Measurements from ENCODE around the gene DLG2.

Gene DLG2

DNA sequence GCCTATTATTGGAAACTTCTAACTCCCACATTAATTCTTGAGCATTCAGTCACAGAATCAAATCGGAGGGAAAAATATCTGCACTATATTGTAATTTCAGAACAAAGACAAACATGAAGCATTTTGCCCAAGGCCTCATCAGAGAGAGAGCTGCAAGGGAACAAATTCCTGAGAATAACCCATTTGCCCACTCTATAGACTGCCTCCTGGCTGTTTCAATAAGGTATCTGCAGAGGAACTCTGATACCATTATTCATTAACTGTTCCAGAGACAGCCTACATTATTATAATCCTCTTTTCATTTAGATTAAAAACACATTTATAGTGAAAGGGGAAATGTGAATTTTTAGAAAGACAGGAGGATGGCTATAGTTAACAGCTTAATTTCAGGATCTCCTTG, 663.9 kb downstream of the DLG2 start:
- no peak for DNase-seq

DNA sequence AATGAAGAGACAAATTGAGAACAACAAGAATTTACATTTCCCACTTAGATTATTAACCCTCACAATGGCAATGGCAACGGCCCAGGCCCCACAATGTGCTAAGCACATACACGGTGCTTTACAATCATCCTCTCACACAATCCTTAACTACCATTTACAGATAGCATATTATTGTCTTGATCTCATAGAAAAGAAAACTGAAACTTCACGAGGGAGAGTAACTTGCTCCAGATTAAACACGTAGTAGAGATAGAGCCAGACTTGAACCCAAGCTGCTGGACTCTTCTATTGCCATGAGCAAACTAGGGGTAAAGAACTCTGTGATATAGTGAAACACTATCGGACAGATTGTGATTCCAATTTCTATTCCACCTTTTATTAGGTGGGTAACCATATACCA, 665.1 kb downstream of the DLG2 start:
- no peak for DNase-seq

DNA sequence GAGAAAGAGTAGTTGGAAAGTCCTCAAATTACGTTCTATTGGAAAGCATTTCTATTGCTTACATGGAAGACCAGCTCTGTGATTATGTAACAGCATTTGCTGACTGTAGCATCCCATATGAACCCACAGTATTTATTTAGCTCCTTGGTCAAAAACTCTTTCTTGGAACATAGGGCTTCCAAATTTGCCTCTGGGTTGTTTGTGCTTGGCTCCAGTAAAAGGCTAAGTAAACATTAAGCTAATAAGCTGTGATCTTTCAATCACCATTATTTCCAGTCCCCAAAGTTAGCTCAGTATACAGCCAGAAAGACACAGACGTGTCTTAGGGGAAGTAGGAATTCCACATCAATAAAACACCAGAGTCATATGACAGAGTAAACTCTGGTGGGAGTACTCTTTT, 668.8 kb downstream of the DLG2 start:
- no peak for DNase-seq

DNA sequence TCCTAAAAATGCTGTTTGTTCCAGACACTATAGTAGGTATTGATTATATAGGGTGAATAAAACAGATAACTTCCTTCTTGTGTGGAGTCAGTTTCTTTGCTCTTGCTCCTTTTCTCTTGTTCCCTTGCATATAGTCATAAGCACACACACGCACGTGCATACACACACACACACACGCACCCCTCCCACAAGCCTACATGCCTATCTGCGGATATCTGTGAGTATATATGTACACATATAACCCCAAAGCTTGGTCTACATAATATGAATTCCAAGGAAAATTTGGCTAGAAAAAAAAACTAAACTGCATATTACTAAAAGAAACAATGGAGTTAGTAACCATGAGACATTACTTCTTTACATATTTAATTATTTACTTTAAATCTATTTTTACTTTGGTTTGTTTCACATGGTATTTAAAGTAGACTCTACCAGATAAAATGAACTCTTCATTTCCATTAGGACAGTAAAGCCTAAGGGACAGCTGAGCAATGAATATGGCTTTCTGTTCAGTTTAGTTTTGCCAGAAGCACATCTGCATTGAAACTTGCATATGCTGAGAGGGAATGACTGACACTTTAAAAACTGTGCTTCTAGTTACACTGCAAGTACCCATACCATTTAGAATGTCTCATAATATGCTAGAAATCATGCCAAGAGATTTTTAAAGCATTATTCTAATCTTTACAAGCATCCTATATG, 676.4 kb downstream of the DLG2 start:
- no peak for DNase-seq

DNA sequence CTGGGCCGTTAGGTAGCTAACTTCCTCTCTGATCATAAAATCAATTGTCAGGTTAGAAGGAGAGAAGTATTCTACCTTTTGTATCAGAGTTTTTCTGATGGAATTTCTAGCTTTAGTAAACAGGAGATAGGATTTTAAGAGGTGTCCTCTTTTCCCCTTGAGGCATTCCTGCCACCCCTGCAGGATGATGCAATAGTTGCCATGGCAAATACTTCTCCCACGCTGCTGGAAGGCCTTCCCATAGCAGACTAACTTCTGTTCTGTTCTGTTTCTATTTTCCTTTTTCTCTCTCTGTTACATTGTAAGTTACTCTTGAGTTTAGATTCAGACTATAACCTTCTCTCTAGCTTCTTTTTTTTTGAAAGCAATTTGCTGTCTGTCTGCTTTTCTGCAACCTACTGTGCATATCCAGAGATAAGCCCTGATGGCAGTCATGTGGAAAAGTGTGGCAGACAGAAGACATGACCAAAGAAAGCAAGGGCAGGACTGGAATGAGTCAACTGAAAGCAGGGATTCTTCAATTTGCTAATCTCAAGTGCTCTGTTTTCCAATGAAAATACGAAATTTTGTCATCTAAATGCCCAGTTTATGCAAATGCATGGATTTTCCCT, 679.1 kb downstream of the DLG2 start:
- no peak for DNase-seq

DNA sequence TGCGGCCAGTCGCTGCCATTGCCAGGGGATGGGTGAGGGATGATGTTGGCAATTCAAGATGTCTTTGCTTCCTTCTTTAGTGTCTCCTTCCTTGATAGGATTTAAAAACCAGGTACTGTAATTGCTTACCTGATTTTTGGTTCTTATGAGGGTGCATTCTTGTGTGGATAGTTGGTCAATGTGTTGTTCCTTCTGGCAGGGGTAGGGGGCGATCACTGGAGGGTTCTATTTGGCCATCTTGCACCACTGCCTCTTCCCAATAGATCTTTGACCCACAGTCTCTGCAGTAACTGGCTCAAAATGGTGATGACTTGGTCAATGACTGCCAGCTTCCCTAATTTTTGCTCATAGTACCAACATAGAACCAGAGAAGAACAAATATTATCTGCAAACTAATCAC, 680.1 kb downstream of the DLG2 start:
- no peak for DNase-seq

DNA sequence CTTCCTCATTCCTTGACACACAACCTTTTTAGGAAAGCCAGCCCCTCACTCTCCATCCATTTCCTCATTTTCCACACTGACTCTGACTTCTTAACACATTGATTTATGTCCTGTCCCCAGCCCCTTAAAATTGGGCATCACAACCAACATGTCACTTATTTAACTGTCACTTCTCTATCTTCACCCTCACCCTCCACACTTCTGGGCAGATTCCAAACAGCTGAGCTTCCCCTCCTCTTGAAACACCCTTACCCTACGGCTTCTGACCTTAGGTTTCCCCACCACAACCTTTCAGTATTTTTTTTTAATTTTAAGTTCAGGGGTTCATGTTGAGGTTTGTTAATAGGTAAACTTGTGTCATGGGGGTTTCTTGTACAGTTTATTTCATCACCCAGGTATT, 696.3 kb downstream of the DLG2 start:
- no peak for DNase-seq

DNA sequence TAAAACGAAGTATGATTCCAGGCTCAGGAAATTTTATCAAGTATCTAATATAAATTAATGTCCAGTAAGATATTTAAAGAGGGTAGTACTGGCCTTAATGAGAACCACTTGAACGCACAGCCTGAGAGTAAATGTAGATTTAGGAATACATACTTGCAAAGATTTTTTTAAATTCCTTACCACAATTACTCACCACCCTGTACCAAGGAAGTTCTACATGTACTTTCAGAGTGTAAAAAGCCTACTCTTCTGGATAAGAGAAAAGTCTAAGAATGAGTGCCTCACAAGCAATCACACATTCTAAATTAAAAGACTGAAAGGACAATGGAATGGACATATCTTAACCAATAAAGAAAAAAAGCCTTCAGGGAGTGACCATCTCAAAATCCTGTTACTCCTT, 697.4 kb downstream of the DLG2 start:
- DNase-seq: no peak

DNA sequence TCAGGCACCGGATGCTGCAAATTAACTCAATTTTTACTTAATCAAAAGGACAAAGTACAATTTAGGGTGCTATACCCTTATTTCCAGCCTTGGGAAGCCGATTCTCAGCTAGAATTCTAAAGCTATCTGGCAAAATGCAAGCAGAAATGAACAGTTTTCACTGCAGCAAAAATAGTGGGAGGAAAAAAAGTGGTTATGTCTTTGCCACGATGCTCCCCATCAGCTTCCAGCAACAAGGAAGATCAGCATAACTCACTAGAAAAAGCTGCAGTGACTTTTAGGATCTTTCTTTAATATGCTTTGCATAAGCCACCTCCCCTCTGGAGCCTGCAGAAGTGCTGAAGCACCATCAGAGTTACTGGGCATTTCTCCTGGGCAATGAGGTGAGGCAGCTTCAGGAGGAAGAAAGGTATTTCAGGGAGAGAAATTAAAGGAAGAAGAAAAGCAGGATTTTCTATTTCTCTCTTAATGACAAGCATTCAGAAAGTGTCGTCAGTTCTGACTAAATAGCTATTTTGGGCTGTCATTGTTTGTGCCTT, 702.9 kb downstream of the DLG2 start:
- DNase-seq: no peak

DNA sequence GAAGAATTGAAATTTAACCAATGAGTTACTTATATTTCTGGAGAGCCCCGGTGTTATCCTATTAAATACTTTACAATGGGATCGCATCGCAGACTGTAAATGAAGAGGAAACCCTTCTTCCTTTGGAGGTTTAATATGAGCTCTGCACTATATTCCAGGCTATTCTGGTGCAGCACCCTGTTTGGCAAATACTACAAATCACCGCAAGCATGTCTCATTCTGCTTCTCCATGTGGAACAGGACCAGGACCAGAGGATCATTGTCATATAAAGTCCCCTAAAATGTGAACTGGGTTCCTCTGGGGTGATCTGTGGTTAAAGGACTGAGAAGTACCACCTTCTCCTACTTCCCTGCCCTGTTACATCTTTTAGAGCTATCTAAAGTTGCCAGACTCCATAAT, 703.7 kb downstream of the DLG2 start:
- no peak for DNase-seq

DNA sequence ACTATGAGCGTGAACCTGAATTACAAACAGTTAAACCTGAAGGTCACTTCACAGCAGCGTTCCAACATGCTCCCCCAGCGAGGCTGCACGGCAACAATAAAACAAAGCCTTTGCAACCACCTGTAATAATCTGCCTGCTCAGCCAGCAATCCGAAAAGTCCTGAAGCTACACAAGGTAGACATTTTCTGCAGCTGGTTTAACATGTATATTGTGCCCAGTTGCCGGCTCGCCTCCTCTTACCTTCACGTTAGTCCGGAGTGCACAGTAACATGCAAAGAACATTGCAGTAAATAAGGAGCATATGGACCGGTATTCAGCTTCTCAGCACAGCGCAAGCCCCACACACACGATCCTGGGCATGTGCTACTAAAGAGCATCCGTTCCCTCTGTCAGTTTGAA, 704.3 kb downstream of the DLG2 start:
- DNase-seq: no peak

DNA sequence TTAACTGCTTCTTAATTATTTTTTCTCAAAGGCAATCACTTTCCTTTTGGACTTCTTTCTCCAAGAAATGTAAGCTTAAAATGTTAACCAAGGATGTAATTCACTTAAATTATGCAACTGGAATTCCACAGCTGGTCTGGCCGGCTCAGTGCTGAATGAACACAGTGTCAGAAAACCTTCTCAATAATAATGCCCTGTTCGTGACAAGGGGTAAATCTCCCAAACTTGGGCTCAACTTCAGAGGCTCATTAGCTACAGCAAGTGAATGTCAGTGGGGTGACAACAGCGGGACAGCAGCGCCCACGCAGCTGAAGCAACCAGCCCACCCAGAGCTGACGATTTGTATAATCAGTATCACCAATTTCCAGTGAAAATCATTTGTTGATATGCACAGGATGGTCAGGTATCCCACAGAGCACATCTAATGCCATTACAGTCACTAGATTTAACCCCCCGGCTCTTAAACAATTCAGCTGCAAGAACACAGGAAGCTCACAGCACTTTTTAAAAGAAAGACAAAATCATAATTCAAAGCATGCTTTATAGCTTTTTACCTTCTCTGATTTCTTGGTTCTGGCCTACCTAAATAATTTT, 704.8 kb downstream of the DLG2 start:
- no peak for DNase-seq

DNA sequence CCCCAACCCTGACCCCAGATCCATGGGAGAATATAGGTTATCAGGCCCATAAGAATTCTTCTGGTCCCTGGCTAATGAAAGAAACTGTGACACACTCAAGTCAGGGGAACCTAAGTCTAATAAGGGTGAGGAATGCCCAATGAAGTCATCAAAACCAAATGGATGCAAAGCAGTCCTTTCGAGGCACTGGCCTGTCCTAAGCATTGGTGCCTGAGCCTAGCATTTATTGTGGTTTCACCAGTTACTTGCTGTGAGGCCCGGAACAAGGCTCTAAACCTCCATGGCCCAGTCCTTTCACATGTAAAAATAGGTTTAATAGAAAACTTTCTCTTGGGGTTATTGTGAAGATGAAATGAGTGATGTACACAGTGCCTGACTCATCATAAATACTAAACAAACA, 712.6 kb downstream of the DLG2 start:
- no peak for DNase-seq

DNA sequence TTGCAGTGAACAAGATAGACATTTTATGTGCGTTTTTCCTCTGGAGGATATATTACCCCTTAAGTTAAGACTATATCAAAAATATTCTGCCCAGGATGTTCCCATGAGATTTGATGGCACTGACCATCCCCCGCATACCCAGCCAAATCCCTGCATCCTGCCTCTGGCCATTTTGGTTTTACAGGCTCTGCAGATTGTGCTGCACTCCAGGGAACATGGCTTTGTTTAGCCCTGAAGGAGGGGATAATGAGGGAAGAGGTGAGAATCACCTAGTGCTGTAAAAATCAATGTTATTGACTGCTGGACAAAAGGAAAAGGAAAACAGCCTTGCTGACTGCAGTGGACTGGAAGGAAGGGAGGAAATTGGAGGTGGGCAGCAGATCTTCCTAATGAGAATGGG, 717.4 kb downstream of the DLG2 start:
- DNase-seq: peak in 1 of 2 experiments; percentile 14

DNA sequence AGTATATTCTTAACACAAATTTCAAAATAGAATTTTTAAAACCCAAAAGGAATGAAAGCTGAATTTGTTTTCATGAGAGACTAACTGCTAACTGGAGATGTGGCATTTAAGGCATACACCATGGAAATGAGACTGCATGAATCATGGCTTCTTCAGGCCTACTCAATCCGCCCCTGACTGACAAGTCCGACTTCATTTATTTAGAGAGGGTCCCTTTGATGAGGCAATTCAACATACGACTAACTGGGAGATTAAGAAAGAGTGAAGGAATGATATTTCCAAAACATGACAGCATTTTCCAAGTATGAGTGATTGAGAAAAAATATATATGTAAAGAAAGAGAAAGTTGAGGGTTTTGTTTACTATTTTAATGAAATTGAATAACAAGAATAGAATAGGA, 720.1 kb downstream of the DLG2 start:
- DNase-seq: no peak

DNA sequence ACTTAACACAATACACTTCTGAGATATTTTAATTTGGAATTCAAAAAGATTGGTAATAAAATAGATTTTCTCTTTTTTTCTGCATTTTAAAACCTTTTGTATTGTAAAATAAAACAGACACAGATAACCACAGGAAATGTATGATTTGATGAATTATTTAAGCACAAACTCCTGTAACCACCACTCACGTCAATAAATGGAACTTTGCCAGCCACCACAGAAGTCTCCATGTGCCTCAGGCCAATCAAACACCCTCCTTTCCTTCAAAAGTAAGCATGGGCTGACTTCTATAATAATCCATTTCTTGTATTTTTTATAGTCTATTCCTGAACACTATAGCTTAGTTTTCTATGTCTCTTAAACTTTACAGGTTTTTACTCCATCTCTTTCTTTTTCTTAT, 721.7 kb downstream of the DLG2 start:
- no peak for DNase-seq

DNA sequence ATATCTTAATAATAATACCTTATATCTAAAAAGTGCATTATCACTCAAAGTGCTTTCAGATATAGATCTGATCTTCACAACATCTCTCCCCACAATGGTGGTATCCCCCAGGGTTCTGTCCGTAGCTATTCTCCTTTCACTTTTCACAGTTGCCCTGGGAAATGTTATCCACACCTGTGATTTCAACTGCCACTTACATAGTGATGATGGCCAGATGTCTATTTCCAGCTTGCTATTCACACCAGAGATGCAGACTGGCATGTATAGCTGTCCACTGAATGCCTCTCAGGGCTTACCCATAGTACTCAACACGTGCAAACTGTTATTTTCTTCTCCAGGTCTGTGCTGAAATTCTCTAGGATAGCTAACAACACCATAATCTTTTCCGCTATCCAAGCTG, 724.7 kb downstream of the DLG2 start:
- no peak for DNase-seq

DNA sequence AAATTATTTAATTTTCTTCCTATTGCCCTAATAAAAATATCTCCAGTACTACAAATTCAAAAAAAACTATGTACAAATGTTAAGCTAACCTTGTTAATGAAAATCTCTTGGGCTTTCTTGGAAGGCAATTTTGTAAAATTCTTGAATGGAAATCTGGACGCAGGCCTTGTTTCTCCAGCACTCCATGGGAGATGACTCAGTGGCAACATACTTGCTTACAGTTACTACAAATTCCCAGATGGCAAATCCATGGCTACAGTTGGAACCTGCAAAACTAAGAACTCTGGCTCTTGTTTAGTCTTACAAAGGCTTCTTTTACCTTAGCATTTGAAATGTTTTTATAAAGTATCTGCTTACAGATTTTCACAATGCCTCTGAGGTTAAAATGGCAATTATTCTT, 725.2 kb downstream of the DLG2 start:
- no peak for DNase-seq

DNA sequence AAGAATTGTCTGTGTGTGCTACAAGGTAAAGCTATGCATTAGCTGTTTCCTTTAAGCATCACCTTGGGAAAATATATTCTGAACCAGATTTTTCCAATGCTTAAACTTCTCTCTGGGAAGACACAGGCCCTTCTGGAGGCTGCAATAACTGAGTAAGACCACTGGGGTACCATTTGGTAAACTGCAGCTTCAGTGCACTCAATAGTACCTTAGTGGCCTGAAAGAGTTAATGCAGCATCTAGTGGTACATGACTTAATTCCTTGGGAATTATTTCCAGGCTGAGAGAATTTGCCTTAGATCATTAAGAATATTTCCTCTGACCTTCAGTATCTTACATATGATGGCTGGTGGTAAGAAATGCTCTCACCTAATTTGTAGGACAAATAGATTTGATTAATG, 727.4 kb downstream of the DLG2 start:
- no peak for DNase-seq

DNA sequence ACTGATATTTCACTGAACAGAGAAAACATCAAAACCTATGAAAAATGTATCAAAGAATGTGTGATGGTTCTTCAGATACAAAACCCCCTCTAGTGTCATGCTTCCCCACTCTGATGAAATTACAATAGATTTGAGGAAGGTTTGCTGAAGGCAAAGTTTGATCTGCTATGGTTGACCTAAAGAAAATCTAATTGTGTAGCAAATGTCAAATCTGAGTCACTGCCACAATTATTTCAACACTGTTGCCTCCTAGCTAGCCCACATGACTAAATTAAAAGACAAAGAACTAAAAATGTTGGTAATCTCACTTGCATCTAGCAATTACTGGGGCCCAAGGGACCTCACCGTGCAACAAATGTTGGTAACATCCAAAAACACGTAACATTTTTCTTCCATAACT, 728.0 kb downstream of the DLG2 start:
- no peak for DNase-seq

DNA sequence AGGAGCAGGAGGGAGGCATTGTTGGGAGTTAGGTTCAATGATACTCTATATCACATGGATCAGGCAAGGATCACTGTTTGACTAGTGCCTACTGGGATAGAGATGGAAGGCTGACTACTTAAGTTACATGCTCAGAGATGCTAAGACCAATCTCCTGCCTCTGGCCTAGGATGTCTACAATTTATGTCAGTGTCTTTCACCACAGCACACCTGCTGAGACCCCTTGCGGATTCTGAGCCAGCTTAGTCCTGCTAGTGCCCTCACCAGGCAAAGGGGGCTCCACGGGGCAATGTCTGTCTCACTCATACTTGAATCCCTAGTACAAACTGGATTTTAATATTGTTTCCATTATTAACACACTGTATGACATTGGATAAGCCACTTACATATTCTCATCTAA, 732.5 kb downstream of the DLG2 start:
- DNase-seq: no peak

DNA sequence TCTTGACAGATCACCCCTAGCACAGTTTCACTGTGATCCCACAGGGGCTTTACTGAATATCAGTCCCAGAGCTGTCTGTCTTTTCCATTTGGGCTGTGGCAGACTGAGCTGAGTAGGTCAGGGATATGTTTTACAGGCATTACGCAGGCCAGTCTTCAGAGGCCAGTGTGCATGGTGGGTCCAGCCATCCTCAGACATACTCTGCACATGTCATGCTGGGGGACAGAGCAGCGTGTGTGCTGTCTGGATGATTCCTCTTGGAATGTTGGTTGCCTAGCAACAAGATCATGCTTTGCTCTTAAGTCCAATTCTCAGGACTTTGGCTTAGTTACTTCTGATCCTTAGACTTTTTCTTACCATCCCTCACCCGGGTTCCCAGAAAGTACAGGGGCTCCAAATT, 736.5 kb downstream of the DLG2 start:
- no peak for DNase-seq

DNA sequence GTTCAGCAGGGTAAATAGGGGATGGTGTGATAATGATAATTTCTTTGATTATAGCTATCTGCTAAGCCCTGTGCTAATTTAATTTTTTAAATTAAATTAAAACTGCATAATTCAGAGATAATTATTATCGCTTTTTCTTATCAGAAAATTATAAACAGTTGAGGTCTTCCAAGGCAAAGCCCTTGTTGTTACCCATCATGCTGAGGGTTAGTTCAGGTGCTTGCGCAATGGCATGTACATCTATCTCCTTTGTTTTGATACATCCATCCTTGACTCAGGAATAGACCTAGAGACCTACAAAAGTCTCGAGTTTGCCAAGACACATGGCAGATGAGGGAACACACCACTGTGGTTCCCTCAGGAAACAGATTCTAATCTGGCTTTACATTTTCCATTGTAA, 737.6 kb downstream of the DLG2 start:
- no peak for DNase-seq

DNA sequence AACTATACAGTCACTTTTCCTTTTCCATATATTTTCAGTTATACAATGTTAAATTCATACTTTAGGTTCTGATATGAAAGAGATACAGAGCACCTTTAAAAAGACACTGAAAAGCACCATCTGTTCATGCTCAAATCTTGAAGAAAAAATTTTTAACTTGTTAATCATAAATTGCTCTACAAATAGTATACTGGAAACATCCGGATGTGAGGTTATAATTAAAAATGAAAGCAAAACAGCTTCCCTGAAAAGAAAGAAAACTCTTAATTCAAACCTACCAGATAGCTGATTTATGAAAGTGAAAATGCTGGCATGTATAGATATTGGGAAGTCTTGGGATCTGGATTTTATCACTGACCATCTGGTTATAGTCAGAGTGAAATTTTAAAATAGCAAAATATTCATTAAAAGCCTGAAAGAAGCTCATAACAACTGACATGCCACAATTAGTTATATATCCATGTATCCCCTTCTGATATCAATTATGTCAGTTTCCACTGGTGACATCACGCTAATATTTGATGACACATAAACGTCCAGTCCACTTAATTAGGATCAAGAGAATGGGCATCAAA, 740.0 kb downstream of the DLG2 start:
- DNase-seq: no peak
